IMR-90 (cell line): ENCODE data around the gene EFCAB8. TPM values are rescaled to one million over a fixed set of nuclear protein-coding genes. Genes with fewer than 3 reads are reported as not detected.

ENCODE experiments used
- ATAC-seq: fragments of 200-7000 bp; cut with Tn5 transposase; 2 replicates; pipeline ENCODE4 v1.9.1; 2020; ENCODE audit warnings: low read depth, mild to moderate bottlenecking, moderate library complexity
- BruUV-seq: library from RNA; stranded (reverse); fragments of 400-500 nt; replicated peaks from 2 replicates; lab custom pipeline; 2021; lab: Mats Ljungman, UMichigan
- CTCF ChIA-PET: fragments of 300-600 bp; formaldehyde crosslinking; extraction: SDS; loops from one replicate; lab custom pipeline; 2021; ENCODE audit warnings: antibody characterized with exemption; lab: Yijun Ruan, JAX
- POLR2A ChIA-PET: fragments of 300-600 bp; sonication (Branson Sonifier 250); formaldehyde crosslinking; loops from one replicate; lab custom pipeline; 2022; ENCODE audit warnings: antibody characterized with exemption; ENCODE audit not compliant: unreplicated experiment; lab: Charles Lee
- DNase-seq: peaks from one replicate; pipeline ENCODE4 v3.0.0; 2013
- H2AFZ ChIP-seq: replicated peaks from 2 replicates; pipeline ENCODE3; 2013; ENCODE audit warnings: low read length, mild to moderate bottlenecking; ENCODE audit not compliant: poor library complexity
- H2AK5ac ChIP-seq: 2 replicates; pipeline ENCODE4 v1.6.1; 2013; ENCODE audit warnings: low read depth, low read length, inconsistent platforms
- H2AK9ac ChIP-seq: replicated peaks from 2 replicates; pipeline ENCODE3; 2013; ENCODE audit warnings: mild to moderate bottlenecking, low read depth, low read length, moderate library complexity; ENCODE audit not compliant: poor library complexity
- H2BK120ac ChIP-seq: 2 replicates; pipeline ENCODE4 v1.6.1; 2013; ENCODE audit warnings: low read depth, low read length, inconsistent platforms
- H2BK15ac ChIP-seq: 3 replicates; pipeline ENCODE4 v1.6.1; 2013; ENCODE audit warnings: low read depth, low read length, inconsistent platforms
- H2BK20ac ChIP-seq: 2 replicates; pipeline ENCODE4 v1.6.1; 2013; ENCODE audit warnings: low read depth, mild to moderate bottlenecking, inconsistent platforms, low read length, moderate library complexity
- H2BK5ac ChIP-seq: 2 replicates; pipeline ENCODE4 v1.6.1; 2013; ENCODE audit warnings: mild to moderate bottlenecking, low read depth, low read length, inconsistent platforms; ENCODE audit not compliant: poor library complexity, severe bottlenecking
- H3K14ac ChIP-seq: replicated peaks from 2 replicates; pipeline ENCODE4 v1.6.1; 2013; ENCODE audit warnings: low read depth, low read length, inconsistent platforms
- H3K18ac ChIP-seq: 2 replicates; pipeline ENCODE4 v1.6.1; 2013; ENCODE audit warnings: low read depth, low read length, control low read depth
- H3K23ac ChIP-seq: 2 replicates; pipeline ENCODE4 v1.6.1; 2013; ENCODE audit warnings: low read depth, low read length, inconsistent platforms
- H3K27ac ChIP-seq: 2 replicates; pipeline ENCODE4 v1.5.1; 2013; ENCODE audit warnings: mild to moderate bottlenecking, control low read depth, low read length; ENCODE audit not compliant: insufficient read depth
- H3K27me3 ChIP-seq: 2 replicates; pipeline ENCODE4 v1.6.1; 2013; ENCODE audit warnings: low read length; ENCODE audit not compliant: control insufficient read depth, insufficient read depth
- H3K36me3 ChIP-seq: 2 replicates; pipeline ENCODE4 v1.6.1; 2013; ENCODE audit warnings: low read length, mixed read lengths; ENCODE audit not compliant: control insufficient read depth, insufficient read depth
- H3K4ac ChIP-seq: 2 replicates; pipeline ENCODE4 v1.6.1; 2013; ENCODE audit warnings: low read depth, low read length, inconsistent platforms
- H3K4me1 ChIP-seq: 2 replicates; pipeline ENCODE4 v1.6.1; 2013; ENCODE audit warnings: low read length, mixed read lengths; ENCODE audit not compliant: control insufficient read depth, insufficient read depth
- H3K4me2 ChIP-seq: 2 replicates; pipeline ENCODE4 v1.6.1; 2013; ENCODE audit warnings: low read depth, mild to moderate bottlenecking, control low read depth, low read length, moderate library complexity
- H3K4me3 ChIP-seq: 2 replicates; pipeline ENCODE4 v1.5.1; 2013; ENCODE audit warnings: low read depth, mild to moderate bottlenecking, control low read depth, low read length, moderate library complexity; ENCODE audit not compliant: insufficient read depth
- H3K56ac ChIP-seq: 2 replicates; pipeline ENCODE4 v1.6.1; 2013; ENCODE audit warnings: low read length, inconsistent platforms; ENCODE audit not compliant: insufficient read depth; ENCODE audit errors: extremely low read depth
- H3K79me1 ChIP-seq, 2 experiments: 2 replicates each; pipeline ENCODE4 v1.6.1; 2013; ENCODE audit warnings: low read length in 2 of 2, inconsistent platforms in 1 of 2, low read depth in 1 of 2
- H3K9ac ChIP-seq: 2 replicates; pipeline ENCODE4 v1.6.1; 2013; ENCODE audit warnings: low read depth, low read length, control low read depth
- H3K9me1 ChIP-seq: 2 replicates; pipeline ENCODE4 v1.6.1; 2013; ENCODE audit warnings: low read length, inconsistent platforms; ENCODE audit not compliant: insufficient read depth
- H3K9me3 ChIP-seq: 2 replicates; pipeline ENCODE4 v1.6.1; 2013; ENCODE audit warnings: low read length; ENCODE audit not compliant: control insufficient read depth, insufficient read depth
- H4K20me1 ChIP-seq: 2 replicates; pipeline ENCODE4 v1.6.1; 2013; ENCODE audit warnings: low read length, inconsistent platforms; ENCODE audit not compliant: insufficient read depth
- H4K5ac ChIP-seq: 2 replicates; pipeline ENCODE4 v1.6.1; 2013; ENCODE audit warnings: mild to moderate bottlenecking, low read depth, low read length, control low read depth
- H4K8ac ChIP-seq, 2 experiments: 2 replicates each; pipeline ENCODE4 v1.6.1; 2013; ENCODE audit warnings: low read depth in 2 of 2, low read length in 2 of 2, control low read depth in 1 of 2, inconsistent platforms in 1 of 2
- H4K91ac ChIP-seq: 2 replicates; pipeline ENCODE4 v1.6.1; 2013; ENCODE audit warnings: low read depth, low read length, inconsistent platforms; ENCODE audit not compliant: insufficient read depth
- MAZ ChIP-seq: IDR thresholded peaks from 2 replicates; pipeline ENCODE4 v1.6.1; 2012; ENCODE audit warnings: low read depth, mild to moderate bottlenecking, low read length, improper control_type of control experiment, moderate library complexity, borderline replicate concordance
- RAD21 ChIP-seq: IDR thresholded peaks from 2 replicates; pipeline ENCODE4 v1.6.1; 2012; ENCODE audit warnings: low read length, improper control_type of control experiment
- RFX5 ChIP-seq: IDR thresholded peaks from 2 replicates; pipeline ENCODE4 v1.8.0; 2012; ENCODE audit warnings: low read depth, mild to moderate bottlenecking, low read length, moderate library complexity
- WGBS, 2 experiments: methylation state at CpG; one replicate each; pipeline versions ENCODE4 v1.1.5 to v1.1.7; 2013; ENCODE audit warnings: missing lambda C conversion rate in 2 of 2; ENCODE audit not compliant: insufficient read length in 1 of 2; ENCODE audit errors: extremely low coverage in 2 of 2; 5-methylcytosine and 5-hydroxymethylcytosine counted together
- dilution Hi-C: fragments of 300-500 bp; cut with HindIII; formaldehyde crosslinking; loops from one replicate; pipeline ENCODE4 v1.14.3; 2018; ENCODE audit warnings: low sequenced_read_pairs; ENCODE audit not compliant: unreplicated experiment
- in situ Hi-C: fragments of 300-500 bp; cut with MboI; formaldehyde crosslinking; loops from 3 replicates; pipeline ENCODE4 v1.14.3; 2019; ENCODE audit warnings: low sequenced_read_pairs, inconsistent platforms, mixed read lengths
- intact Hi-C: fragments of 100-400 bp; cut with micrococcal nuclease; formaldehyde crosslinking; loops from 2 replicates; pipeline ENCODE4 v1.10.0; 2022
- polyA plus RNA-seq, 3 experiments: library from polyadenylated mRNA; depleted of rRNA; stranded (reverse); fragments of >200 nt; gene quantifications; 2 replicates each; pipeline ENCODE4 v1.2.3, GENCODE V29; 2012; ENCODE audit warnings: low replicate concordance in 1 of 3
- total RNA-seq: library from RNA; depleted of rRNA; stranded (reverse); fragments of >200 nt; gene quantifications from 2 replicates; pipeline ENCODE4 v1.2.3, GENCODE V29; 2012

Gene EFCAB8
- total and polyA plus RNA-seq, 2 of the 4 experiments (the other 2 are of a cell fraction) = not detected

DNA sequence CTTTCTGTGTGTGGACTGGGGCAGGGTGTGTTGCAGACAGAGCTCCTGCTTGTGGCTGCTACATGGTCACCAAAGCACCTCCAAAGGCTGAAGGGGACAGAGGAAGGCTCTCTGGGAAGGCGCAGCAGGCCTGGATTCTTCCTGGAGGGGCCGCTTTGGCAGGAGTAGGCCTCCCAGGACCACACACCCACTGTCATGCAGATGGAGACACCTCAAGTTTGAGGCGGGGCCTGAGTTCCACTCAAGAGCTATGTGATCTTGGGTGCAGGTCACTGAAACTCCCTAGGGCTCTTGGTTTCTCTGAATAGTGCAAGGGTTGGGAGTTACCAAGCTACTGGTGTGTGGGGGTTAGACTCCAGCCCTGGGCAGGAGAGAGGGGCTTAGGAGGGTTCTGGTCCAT lies 27.9 kb downstream of the EFCAB8 start:
- Histone ChIP-seq H3K4me3 (no peak overlapping the region), H3K56ac (no peak overlapping the region), H4K20me1 (no peaks in the 10 kb centered on the region), H3K23ac (no peak overlapping the region), H2AK9ac (no peak overlapping the region), H3K4me2 (no peak overlapping the region), H3K4me1 (no peaks in the 10 kb centered on the region), H4K8ac (no peak overlapping the region), H3K79me1 (no peaks in the 10 kb centered on the region), H3K4ac (no peak overlapping the region), H3K18ac (no peak overlapping the region), H3K27ac (no peak overlapping the region), H2BK5ac (no peak overlapping the region), H4K5ac (no peak overlapping the region), H3K9ac (no peak overlapping the region), H2BK120ac (no peak overlapping the region), H4K91ac (no peak overlapping the region), H3K9me1 (peaks cover 2% of the 10 kb centered on the region; the same call in 1 of the 2 replicates), H2BK20ac (no peak overlapping the region), H3K9me3 (no peaks in the 10 kb centered on the region), H2BK15ac (no peak overlapping the region), H3K27me3 (peaks cover 2% of the 10 kb centered on the region; the same call in 1 of the 2 replicates), H2AFZ (no peak overlapping the region), H3K36me3 (no peaks in the 10 kb centered on the region), H3K14ac (no peak overlapping the region), H2AK5ac (no peak overlapping the region)
- no TSS peak for BruUV-seq
- CTCF ChIA-PET = no interaction called here
- WGBS, 2 experiments = no CpG with 5 or more reads among the region's 3 CpGs
- in situ Hi-C loops (no loop called here), dilution Hi-C loops (no loop called here), intact Hi-C loops (no loop called here)
- ATAC-seq = no peak
- DNase-seq = no peak
- POLR2A ChIA-PET = no interaction called here
- TF ChIP-seq RAD21 = no peak
- no peak for TF ChIP-seq RFX5
- TF ChIP-seq MAZ = no peak
